Keratinocyte (primary cell): Measurements from ENCODE around the gene DDX31. TPM values are rescaled to one million over a fixed set of nuclear protein-coding genes. Genes with fewer than 3 reads are reported as not detected.

ENCODE experiments used
- DNase-seq: peaks from one replicate; pipeline ENCODE4 v3.0.0-alpha.2; 2011; ENCODE audit warnings: low read depth, missing footprints, low spot score
- FAIRE-seq: peaks from 2 replicates; lab custom pipeline; 2011; peaks lifted over from hg19 to GRCh38; lab: Jason Lieb, UNC
- H2AFZ ChIP-seq: 2 replicates; pipeline ENCODE4 v1.6.0; 2012; ENCODE audit warnings: low read length, control low read depth, inconsistent platforms; ENCODE audit not compliant: control insufficient read depth
- H3K27ac ChIP-seq: 2 replicates; pipeline ENCODE4 v1.5.1; 2011; ENCODE audit warnings: low read length; ENCODE audit not compliant: control insufficient read depth, insufficient read depth
- H3K27me3 ChIP-seq: 3 replicates; pipeline ENCODE4 v1.6.0; 2011; ENCODE audit warnings: low read length; ENCODE audit not compliant: control insufficient read depth, insufficient read depth; ENCODE audit errors: extremely low read depth
- H3K36me3 ChIP-seq, 2 experiments: 2 replicates in 1 of 2; 3 replicates in 1 of 2; pipeline ENCODE4 v1.5.1; 2011; ENCODE audit warnings: low read length in 2 of 2, mild to moderate bottlenecking in 1 of 2; ENCODE audit not compliant: control insufficient read depth in 2 of 2, insufficient read depth in 2 of 2; ENCODE audit errors: extremely low read depth in 1 of 2
- H3K4me1 ChIP-seq: 3 replicates; pipeline ENCODE4 v1.5.1; 2011; ENCODE audit warnings: low read length; ENCODE audit not compliant: control insufficient read depth, insufficient read depth; ENCODE audit errors: extremely low read depth
- H3K4me2 ChIP-seq: 3 replicates; pipeline ENCODE4 v1.6.0; 2011; ENCODE audit warnings: low read depth, low read length; ENCODE audit not compliant: control insufficient read depth, insufficient read depth; ENCODE audit errors: extremely low read depth
- H3K4me3 ChIP-seq, 3 experiments: fragments of 200-600 bp in 1 of 3; sonication (generic) in 1 of 3; 2 replicates in 2 of 3; 3 replicates in 1 of 3; pipeline ENCODE4 v1.5.1; 2011 to 2016; ENCODE audit warnings: low read length in 3 of 3, mild to moderate bottlenecking in 3 of 3, control low read depth in 2 of 3, inconsistent platforms in 1 of 3, low read depth in 1 of 3, mixed read lengths in 1 of 3, mixed run types in 1 of 3, moderate library complexity in 1 of 3; ENCODE audit not compliant: control insufficient read depth in 2 of 3, insufficient read depth in 2 of 3; ENCODE audit errors: extremely low read depth in 1 of 3
- H3K79me2 ChIP-seq: 2 replicates; pipeline ENCODE4 v1.6.0; 2012; ENCODE audit warnings: low read length; ENCODE audit not compliant: control insufficient read depth, insufficient read depth
- H3K9ac ChIP-seq: 3 replicates; pipeline ENCODE4 v1.6.0; 2011; ENCODE audit warnings: low read length; ENCODE audit not compliant: control insufficient read depth, insufficient read depth; ENCODE audit errors: extremely low read depth
- H3K9me1 ChIP-seq: 3 replicates; pipeline ENCODE4 v1.6.0; 2011; ENCODE audit warnings: low read length; ENCODE audit not compliant: control insufficient read depth, insufficient read depth; ENCODE audit errors: extremely low read depth
- H3K9me3 ChIP-seq: 2 replicates; pipeline ENCODE4 v1.5.1; 2012; ENCODE audit warnings: low read depth, low read length; ENCODE audit not compliant: control insufficient read depth
- H4K20me1 ChIP-seq: 3 replicates; pipeline ENCODE4 v1.6.0; 2011; ENCODE audit warnings: low read length; ENCODE audit not compliant: control insufficient read depth, insufficient read depth; ENCODE audit errors: extremely low read depth
- EZH2 ChIP-seq: IDR thresholded peaks from one replicate; pipeline ENCODE4 v1.6.1; 2012; ENCODE audit warnings: inconsistent platforms, mild to moderate bottlenecking, low read length, moderate library complexity
- dilution Hi-C: fragments of 300-500 bp; cut with MboI; formaldehyde crosslinking; loops from one replicate; pipeline ENCODE4 v1.7.0; 2020; ENCODE audit warnings: low sequenced_read_pairs; ENCODE audit not compliant: extremely low pct_ligation_motif_present
- polyA plus RNA-seq, 5 experiments: library from polyadenylated mRNA; depleted of rRNA in 3 of 5; stranded (reverse) in 3 of 5; stranded (forward) in 1 of 5; unstranded in 1 of 5; fragments of >200 nt; gene quantifications; 1 replicate in 1 of 5; 2 replicates in 3 of 5; 3 replicates in 1 of 5; pipeline versions ENCODE4 v1.2.1 to v1.2.3, GENCODE V29; 2011 to 2012; ENCODE audit warnings: missing spikeins in 2 of 5, low read depth in 1 of 5, low replicate concordance in 1 of 5
- TF ChIP-seq, protein P1 (sequence below), 3 experiments: IDR thresholded peaks in 1 of 3; conservative IDR thresholded peaks in 1 of 3; optimal IDR thresholded peaks in 1 of 3; 2 replicates in 2 of 3; 3 replicates in 1 of 3; pipeline versions ENCODE3 to v1.5.1; 2011; ENCODE audit warnings: low read length in 3 of 3, mild to moderate bottlenecking in 3 of 3, moderate library complexity in 2 of 3, control low read depth in 1 of 3, inconsistent platforms in 1 of 3; ENCODE audit not compliant: insufficient read depth in 2 of 3; ENCODE audit errors: extremely low read depth in 1 of 3

The DDX31 gene
- polyA plus RNA-seq, 1 donor (not counting 4 experiments of a cell fraction or from before 2014, with no cell fraction given): 21.0 TPM

DNA sequence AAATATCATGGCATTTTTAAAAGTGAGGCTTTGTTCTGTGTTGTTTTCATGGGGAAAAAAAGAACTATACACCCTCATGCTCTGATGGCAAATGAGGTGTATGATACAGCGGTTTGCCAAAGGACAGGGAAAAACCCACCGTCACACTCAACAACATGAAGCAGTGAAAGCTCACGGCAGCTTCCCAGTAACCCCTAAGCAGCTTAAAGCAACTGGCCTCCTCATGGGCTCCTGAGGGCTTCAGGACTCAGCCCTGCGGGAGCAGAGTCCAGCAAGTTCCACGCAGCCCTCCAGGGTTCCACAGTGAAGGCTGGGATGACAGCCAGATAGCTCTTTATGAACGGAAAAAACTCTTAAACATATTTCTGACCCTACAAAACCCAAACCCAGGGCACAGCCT is 74.5 kb downstream of the DDX31 start:
- Histone ChIP-seq H3K9ac (no peak overlapping the region), H3K9me3 (no peaks in the 10 kb centered on the region), H3K27me3 (peaks cover 15% of the 10 kb centered on the region), H4K20me1 (peaks cover 5% of the 10 kb centered on the region), H3K4me3 (no peak overlapping the region), H2AFZ (no peak overlapping the region), H3K9me1 (no peaks in the 10 kb centered on the region), H3K4me1 (no peaks in the 10 kb centered on the region), H3K27ac (no peak overlapping the region), H3K79me2 (no peaks in the 10 kb centered on the region), H3K36me3 (peaks cover 10 to 19% of the 10 kb centered on the region in 2 experiments), H3K4me2 (no peak overlapping the region)
- dilution Hi-C loops: no loop called here
- TF ChIP-seq, protein P1, sequence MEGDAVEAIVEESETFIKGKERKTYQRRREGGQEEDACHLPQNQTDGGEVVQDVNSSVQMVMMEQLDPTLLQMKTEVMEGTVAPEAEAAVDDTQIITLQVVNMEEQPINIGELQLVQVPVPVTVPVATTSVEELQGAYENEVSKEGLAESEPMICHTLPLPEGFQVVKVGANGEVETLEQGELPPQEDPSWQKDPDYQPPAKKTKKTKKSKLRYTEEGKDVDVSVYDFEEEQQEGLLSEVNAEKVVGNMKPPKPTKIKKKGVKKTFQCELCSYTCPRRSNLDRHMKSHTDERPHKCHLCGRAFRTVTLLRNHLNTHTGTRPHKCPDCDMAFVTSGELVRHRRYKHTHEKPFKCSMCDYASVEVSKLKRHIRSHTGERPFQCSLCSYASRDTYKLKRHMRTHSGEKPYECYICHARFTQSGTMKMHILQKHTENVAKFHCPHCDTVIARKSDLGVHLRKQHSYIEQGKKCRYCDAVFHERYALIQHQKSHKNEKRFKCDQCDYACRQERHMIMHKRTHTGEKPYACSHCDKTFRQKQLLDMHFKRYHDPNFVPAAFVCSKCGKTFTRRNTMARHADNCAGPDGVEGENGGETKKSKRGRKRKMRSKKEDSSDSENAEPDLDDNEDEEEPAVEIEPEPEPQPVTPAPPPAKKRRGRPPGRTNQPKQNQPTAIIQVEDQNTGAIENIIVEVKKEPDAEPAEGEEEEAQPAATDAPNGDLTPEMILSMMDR (optimal IDR thresholded peaks at IDR 0.05 in 1 of 3, IDR thresholded peaks at IDR 0.05 in 1 of 3, conservative IDR thresholded peaks at IDR 0.05 in 1 of 3; ENCODE audit: extremely low read depth in 1 of 3, insufficient read depth in 2 of 3, low read length in 3 of 3): no peak
- no peak for TF ChIP-seq EZH2
- DNase-seq (no peak), FAIRE-seq (no peak)

GRCh38 chr9:132594412-132594811 is 75.4 kb downstream of the DDX31 start:
- FAIRE-seq (no peak), DNase-seq (no peak)
- Histone ChIP-seq H4K20me1 (peaks cover 5% of the 10 kb centered on the region), H3K9me3 (no peaks in the 10 kb centered on the region), H3K4me2 (no peak overlapping the region), H3K4me3 (no peak overlapping the region), H2AFZ (no peak overlapping the region), H3K27me3 (peaks cover 24% of the 10 kb centered on the region), H3K36me3 (peaks cover 5 to 19% of the 10 kb centered on the region in 2 experiments), H3K9ac (no peak overlapping the region), H3K27ac (no peak overlapping the region), H3K79me2 (no peaks in the 10 kb centered on the region), H3K4me1 (no peaks in the 10 kb centered on the region), H3K9me1 (no peaks in the 10 kb centered on the region)
- no peak for TF ChIP-seq EZH2
- TF ChIP-seq, protein P1 (optimal IDR thresholded peaks at IDR 0.05 in 1 of 3, IDR thresholded peaks at IDR 0.05 in 1 of 3, conservative IDR thresholded peaks at IDR 0.05 in 1 of 3; ENCODE audit: extremely low read depth in 1 of 3, insufficient read depth in 2 of 3, low read length in 3 of 3): no peak
- dilution Hi-C loops: no loop called here
